22Rv1 (cell line): ENCODE measurements around the gene CEL.

Experiments
- ZFX ChIP-seq: fragments of 450-650 bp; IDR thresholded peaks from 2 replicates; pipeline ENCODE4 v1.6.1; 2017; ENCODE audit warnings: antibody characterized with exemption, borderline replicate concordance
- TF ChIP-seq, protein P1 (sequence below): fragments of 450-650 bp; IDR thresholded peaks from 2 replicates; pipeline ENCODE4 v1.5.1; 2017; ENCODE audit warnings: mild to moderate bottlenecking

DNA sequence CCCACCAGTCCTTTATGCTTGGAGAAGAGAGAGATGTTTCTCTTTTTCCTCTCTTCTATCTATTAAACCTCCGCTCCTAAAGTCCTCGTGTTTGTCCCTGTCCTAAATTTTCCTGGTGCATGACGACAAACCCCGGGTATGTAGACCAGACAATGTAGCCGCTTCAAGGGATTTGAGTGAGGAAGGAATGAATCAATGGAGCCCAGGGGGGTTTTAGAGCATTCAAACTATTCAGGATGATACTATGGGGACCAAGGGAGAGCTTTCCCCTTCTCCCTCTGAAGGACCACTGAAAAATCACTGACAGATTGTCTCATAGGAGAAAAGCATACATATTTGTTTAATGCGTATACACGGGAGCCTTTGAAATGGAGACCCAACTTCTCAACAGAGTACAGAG is 18.4 kb downstream of the CEL start:
- TF ChIP-seq, protein P1, sequence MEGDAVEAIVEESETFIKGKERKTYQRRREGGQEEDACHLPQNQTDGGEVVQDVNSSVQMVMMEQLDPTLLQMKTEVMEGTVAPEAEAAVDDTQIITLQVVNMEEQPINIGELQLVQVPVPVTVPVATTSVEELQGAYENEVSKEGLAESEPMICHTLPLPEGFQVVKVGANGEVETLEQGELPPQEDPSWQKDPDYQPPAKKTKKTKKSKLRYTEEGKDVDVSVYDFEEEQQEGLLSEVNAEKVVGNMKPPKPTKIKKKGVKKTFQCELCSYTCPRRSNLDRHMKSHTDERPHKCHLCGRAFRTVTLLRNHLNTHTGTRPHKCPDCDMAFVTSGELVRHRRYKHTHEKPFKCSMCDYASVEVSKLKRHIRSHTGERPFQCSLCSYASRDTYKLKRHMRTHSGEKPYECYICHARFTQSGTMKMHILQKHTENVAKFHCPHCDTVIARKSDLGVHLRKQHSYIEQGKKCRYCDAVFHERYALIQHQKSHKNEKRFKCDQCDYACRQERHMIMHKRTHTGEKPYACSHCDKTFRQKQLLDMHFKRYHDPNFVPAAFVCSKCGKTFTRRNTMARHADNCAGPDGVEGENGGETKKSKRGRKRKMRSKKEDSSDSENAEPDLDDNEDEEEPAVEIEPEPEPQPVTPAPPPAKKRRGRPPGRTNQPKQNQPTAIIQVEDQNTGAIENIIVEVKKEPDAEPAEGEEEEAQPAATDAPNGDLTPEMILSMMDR: no peak
- no peak for TF ChIP-seq ZFX
